GM19438 (cell line): Measurements from ENCODE around the gene CCL22.
"Not testable (repeated sequence)": the region's sequence is repeated elsewhere in the genome, so short reads cannot be mapped to it uniquely, and the experiment has no call there.

ENCODE experiments used
- ATAC-seq: cut with Tn5 transposase; IDR thresholded peaks from one replicate; pipeline ENCODE4 v1.9.1; 2021; ENCODE audit warnings: low read depth; ENCODE audit not compliant: unreplicated experiment

CCL22 gene, protein sequence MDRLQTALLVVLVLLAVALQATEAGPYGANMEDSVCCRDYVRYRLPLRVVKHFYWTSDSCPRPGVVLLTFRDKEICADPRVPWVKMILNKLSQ

DNA sequence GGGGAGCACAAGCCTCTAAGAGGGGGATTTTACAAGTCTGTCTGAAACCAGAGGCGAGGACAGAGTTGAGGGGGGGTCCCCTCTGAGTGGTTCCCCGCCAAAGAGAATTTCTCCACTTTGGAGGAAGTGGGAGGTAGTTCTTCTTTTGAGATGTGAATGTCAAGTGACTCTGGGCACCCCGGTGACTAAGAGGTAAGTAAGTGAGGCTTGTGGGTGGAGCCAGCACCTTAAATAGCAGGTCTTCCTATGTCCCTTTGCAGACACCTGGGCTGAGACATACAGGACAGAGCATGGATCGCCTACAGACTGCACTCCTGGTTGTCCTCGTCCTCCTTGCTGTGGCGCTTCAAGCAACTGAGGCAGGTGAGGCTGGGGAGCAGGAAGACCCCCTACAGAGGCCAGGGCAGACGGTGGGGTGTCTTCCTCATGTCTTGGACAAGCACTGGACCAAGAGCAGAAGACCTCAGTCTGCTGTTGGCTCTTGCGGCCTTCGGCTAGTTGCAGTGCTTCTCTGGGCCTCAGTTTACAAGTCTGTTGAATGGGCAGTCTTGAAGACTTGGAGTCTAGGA is at the start of gene CCL22:
Gene CCL22 (plus strand): TSS at position 257 of the 569 bp plus-strand sequence. CDS start 34 bp downstream, at position 291.
- ATAC-seq: no peak

DNA sequence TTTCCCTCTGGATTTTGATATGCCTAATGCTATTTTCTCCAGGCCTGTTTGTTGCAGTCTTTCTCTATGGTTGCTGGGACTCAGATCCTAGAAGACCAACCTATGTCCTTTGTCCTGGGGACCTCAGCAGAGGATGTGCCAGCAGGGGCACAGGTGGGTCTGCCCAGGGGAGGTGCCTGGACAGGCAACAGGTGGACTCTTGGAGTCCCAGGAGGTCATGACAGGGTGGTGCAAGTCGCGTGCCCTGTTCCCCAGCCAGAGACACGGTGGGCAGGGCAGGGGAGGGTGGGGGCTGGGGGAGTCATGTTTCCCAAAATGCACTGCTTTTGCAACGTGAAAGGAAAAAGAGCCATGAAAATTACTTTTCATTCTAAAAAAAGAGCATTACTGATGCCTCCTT is 47.8 kb upstream of the CCL22 start:
- ATAC-seq: no peak

DNA sequence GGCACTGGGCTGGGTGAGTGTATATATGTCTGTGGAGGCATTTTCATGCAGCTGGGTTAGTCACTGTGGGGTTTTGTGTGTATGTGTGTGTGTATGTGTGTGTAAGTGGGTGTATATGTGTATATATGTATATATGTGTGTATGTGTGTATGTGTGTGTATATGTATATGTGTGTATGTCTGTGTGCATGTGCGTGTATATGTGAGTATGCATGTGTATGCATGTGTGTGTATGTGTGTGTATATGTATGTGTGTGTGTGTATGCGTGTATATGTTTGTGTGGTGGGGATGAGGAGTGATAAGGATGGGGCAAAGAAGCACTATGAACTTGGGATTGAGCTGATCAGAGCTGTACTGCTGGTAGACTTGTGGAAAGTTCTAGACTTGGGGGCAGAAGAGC is 45.1 kb upstream of the CCL22 start:
- no peak for ATAC-seq

DNA sequence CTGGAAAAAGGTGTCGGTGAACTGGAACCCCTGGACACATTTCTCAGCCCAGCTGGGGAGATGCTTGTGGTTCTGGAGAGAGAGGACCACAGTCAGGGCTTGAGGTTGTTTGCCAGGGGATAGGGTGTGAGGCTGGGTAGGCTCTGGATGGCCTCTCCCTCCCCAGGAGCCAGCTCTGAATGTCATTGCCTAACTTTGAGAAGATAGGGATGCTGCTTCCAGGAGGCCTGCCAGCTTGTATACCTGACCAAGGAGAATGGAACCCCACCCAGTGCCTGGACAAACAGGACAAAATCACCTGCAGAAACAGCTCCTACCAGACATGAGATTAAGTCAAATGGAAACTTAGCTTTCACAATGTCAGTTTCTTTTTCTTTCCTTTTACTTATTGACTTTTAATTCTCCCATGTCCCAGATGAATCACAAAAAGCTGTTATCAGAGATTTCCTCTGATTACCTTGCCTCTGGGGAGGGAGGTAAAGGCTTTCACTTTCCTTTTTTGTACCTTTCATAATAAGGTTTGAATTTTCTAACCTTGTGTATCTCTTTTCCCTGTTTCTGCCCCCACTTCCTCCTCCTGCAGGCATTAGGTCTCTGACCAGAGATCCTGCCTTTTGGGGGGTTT is 44.3 kb upstream of the CCL22 start:
- no peak for ATAC-seq

DNA sequence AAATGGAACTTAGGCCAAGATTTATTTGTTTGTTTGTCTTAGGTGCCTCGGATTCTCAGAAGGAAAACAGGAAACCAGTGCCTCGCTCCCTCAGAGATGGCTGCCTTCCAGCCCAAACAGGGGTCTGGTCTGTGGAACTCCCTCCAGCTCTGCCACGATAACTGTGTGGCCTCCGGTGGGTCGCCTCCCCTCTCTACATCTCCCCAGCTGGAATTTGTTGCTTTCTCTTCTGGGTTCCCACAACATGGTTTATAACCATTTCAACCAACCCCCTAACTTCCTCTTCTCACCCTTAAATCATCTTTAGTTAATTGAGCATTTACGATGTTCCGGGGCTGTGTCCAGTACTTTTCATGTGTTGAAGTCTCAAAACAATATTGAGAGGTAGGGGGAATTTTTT is 43.2 kb upstream of the CCL22 start:
- no peak for ATAC-seq

DNA sequence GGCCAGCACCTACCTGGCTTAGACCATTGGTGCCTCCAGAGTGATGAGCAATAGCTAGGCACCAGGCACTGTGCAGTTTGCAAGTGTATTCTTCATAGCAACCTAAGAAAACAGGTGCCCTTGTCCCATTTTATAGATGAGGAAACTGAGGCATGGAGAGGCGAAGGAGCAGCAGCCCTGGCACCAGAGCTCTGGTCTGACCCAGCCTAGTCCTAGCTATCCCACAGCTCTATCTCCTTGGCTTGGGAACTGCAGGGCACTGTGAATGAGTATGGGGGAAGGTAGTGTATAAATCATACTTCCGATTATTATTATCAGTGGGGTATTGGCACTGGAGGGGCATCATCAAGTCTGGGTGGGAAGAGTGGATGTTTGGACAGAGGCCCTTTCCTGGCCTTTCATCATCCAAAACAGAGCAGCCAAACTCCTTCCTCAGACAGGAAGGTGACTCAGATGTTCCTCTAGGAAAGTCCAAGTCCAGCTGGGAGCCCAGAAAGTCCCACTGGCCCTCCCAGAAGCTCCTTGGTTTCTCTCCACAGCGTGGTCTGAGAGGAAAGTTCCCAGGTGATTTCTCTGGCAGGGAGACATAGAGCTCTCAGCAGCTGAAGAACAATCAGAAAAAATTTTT is 42.1 kb upstream of the CCL22 start:
- no peak for ATAC-seq

DNA sequence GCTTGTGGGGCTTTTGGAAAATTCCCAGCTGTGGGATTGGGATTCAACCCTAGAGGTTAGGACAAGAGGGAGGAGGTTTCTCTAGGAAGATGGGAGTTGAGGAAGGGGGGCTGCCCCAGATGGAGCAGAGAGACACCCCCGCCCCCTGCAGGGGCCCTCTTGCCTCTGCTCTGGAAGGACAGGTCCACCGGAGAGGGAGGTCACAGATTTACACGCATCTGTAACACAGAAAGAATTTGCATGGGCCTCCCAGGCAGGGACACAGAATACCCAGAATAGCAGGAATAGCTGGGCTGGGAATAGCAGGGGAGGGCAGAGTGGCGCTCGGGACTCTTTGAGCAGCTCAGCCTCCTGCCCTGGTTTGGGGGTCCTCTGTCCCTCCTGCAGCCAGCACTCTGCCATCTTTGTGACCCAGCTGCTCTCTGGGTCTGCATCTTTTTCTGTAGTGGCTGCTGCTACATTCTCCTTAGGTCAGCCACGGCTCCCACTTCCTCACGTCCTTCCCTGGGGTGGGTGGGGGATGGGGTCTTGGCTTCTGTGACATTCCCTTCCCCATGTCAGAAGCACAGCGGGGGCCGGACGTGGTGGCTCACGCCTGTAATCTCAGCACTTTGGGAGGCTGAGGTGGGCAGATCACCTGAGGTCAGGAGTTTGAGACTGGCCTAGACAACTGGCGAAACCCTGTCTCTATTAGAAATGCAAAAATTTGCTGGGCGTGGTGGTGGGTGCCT is 40.2 kb upstream of the CCL22 start:
- no peak for ATAC-seq

DNA sequence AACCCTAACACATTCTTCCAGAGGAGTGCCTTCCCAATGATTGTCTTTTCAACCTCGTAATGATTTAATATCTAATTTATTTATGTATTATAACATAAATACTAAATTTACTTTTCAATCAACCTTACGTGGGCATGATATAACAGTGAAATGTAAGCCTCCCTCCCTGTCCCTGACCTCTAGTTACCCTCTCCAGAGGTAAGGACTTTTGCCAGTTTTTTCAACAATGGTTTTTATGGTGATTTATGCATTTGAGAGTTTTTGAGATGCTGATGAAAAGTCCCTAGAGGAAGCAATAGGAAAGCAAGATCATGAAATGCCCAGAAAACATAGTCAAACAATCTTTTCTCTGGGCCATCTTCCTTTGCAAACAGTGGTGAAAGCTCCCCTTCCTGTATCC is 38.9 kb upstream of the CCL22 start:
- ATAC-seq: no peak

DNA sequence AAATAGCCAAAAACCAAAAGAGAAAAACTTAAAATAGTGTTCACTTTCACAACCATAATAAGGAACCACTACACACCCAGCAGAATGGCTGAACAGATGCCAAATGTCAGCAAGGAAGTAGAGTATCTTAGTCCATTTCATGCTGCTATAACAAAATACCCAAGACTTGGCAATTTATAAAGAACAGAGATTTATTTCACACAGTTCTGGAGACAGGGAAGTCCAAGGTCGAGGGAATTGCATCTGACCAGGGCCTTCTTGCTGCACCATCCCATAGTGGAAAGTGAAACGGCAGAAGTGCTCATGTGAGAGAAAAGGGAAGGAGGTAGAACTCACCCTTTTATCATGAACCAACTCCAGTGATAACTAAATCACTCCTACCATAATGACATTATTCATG is 33.8 kb upstream of the CCL22 start:
- no peak for ATAC-seq

DNA sequence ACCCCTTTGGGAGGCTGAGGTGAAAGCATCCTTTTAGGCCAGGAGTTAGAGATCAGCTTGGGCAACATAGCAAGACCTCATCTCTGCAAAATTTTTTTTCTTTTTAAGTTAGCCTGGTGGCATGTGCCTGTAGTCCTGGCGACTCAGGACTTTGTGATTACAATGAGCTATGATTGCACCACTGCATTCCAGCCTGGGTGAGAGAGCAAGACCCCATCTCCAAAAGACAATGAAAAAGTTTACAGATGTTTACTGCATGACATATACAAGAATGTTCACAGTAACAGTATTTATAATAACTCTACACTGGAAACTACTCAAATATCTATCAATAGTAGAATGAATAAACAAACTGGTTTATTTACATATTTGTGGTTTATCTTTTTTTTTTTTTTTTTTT is 33.1 kb upstream of the CCL22 start:
- ATAC-seq: no peak

DNA sequence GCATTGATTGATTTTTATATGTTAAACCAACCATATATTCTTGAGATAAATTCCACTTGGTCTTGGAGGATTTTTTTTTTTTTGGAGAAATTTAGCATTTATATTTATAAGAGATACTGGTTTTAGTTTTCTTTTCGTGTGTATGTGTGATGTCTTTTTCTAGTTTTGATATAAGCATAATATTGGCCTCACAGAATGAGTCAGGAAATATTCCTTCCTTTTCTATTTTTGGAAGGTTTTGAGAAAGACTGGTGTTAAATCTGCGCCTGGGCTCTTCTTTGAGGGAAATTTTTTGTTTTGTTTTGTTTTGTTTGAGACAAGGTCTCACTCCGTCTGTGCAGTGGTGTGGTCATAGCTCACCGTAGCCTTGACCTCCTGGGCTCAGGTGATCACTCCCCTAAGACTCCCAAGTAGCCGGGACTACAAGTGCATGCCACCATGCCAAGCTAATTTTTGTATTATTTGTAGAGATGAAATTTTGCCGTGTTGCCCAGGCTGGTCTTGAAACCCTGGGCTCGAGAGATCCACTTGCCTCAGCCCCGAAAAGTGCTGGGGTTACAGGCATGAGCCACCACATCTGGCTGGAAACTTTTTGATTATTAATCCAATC is 28.8 kb upstream of the CCL22 start:
- ATAC-seq: no peak

DNA sequence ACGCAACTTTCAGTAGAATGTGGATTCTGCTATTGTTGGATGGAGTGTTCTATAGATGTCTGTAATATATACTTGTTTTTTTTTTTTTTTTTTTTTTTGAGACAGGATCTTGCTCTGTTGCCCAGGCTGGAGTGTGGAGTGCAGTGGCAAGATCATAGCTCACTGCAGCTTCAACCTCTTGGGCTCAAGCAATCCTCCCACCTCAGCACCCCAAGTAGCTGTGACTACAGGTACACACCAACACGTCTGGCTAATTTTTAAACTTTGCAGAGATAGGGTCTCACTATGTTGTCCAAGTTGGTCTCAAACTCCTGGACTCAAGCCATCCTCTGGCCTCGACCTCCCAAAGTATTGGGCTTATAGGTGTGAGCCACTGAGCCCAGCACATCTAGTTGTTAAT is 27.2 kb upstream of the CCL22 start:
- no peak for ATAC-seq

DNA sequence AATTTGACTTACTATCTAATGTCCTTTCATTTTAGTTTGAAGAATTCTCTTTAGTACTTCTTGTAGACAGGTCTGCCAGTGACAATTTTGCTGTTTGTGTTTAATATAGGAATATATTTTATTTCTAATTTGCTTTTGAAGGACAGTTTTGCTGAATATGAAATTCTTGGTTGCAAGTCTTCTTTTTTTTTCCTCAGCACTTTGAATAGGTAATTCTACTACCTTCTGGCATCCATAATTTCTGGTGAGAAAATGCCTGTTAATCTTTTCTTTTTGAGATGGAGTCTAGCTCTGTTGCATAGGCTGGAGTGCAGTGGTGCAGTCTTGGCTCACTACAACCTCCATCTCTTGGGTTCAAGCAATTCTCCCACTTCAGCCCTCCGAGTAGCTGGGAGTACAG is 25.2 kb upstream of the CCL22 start:
- ATAC-seq: no peak

DNA sequence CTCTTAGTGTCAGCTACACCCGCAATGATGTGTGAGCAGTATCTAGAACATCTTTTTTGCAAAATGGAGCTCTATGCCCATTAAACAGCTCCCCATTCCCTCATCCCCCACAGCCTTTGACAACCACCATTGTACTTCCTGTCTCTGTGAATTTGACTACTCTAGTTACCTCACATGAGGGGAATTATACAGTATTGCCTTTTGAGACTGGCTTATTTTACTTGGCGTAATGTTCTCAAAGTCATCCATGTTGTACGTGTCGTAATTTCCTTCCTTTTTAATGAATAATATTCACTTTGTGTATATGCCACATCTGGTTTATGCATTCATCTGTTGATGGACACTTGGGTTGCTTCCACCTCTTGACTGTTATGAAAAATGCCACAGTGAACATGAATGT is 23.2 kb upstream of the CCL22 start:
- no peak for ATAC-seq

DNA sequence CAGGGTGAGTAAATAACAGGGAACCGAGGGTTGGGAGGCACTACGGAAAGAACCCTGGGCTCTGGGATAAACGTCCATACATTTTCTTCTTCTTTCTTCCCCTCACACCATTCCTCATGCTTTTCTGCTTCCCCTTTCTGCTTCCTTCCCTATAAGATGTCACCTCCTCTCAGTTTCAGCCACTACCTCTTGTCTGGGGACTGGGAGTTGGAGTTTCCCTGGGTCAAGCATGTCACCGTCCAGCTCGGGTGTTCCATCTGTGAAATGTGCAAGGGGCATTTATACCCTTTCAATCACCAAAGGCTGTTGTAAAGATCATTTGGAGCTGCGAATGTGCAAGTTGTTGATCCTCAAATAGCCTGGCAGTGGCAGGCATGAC is 17.5 kb upstream of the CCL22 start:
- ATAC-seq: peak; percentile 39

DNA sequence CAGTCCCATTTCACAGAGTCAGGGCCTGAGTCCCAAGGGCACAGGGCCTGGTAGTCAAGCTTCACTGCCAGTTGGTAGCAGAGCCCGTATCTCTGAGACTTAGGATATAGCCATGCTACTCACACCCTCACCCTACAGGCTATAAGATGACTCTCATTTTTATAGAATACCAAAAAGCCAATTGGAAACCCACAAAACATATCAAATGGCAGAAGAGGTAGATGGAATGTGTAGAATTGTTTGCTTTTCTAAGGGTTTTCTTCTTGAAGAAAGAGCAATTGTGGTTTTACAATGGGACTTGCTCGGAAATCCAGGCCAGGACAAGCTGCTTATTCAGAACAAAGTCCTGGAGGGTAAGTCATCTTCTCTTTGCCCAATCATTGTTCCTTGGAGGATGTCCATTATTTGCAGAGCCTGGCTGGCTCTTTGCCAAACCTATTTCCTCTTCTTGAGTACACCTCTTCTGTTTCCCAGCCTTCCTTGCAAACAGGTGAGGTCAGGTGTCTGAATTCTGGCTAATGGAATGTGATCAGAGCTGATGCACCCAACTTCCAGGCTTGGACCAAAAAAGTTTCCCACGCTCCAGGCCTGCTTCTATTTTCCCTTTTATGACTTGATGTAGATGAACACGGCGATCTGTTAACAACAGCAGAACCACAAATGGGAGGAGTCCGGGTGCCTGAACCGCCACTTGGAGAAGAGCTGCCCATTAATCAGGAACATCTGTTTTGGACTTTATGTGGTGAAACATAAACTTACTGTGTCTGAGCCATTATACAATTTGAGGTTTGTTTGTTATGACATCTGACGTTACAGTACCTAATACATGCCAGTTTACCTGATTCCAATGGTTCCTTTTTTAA is 16.9 kb upstream of the CCL22 start:
- no peak for ATAC-seq

DNA sequence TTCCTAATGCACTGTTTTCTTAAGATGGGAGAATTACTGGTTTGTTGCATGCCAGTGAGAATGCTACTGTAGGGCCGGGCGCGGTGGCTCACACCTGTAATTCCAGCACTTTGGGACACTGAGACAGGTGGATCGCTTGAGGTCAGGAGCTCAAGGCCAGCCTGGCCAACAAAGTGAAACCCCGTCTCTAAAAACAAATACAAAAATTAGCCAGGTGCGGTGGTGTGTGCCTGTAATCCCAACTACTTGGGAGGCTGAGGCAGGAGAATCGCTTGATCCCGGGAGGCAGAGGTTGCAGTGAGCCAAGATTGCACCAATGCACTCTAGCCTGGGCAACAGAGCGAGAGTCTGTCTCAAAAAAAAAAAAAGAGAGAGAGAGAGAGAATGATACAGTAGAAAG is 16.0 kb upstream of the CCL22 start:
- not testable (repeated sequence) for ATAC-seq

DNA sequence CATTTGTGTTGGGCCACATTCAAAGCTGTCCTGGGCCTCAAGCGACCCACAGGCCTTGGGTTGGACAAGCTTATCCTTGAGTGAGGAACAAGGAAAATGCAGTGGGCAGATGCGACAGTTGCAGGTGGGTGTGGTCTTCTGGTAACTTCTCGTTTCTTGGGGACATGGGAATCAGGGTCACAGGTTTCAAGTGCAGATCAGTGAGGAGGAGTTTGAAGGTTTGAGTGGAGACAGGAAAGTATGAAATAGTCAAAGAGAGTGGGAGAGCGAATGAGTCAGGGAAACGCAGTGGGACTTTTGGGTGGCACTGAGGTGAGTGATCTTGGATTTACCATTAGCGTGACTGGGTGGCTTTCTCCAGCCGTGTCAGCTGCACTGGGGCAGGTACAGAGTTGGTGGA is 15.4 kb upstream of the CCL22 start:
- no peak for ATAC-seq

DNA sequence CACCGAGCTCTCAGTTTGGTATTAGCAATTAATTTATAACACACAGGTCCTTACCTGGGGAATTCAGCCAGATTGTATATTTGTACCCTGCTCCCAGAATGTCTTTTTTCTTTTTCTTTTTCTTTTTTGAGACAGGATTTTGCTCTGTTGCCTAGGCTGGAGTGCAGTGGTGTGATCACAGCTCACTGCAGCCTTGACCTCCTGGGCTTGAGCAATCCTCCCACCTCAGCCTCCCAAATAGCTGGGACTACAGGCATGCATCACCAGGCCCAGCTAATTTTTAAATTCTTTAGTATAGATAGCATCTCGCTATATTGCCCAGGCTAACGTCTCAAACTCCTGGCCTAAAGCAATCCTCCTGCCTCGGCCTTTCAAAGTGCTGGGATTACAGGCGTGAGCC is 14.5 kb upstream of the CCL22 start:
- not testable (repeated sequence) for ATAC-seq

DNA sequence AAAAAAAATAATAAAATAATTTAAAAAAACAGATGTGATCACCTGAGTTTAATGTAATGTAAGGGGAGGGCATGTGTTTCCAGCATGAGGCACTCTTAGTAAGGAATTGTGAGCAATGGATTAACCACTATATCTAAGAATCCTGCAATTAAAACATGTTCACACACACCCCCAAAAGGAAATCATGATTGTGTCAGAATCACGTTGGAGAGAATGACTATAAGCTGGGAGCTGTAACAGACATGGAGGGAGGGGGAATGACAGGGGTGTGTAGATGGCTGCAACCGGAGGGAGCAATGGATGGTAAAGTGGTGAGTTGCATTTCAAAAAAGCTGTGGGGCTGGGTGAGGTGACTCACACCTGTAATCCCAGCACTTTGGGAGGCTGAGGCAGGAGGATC is 13.6 kb upstream of the CCL22 start:
- no peak for ATAC-seq
